HG02623 (cell line): ENCODE measurements around the gene REG3A.

Experiments used
- ATAC-seq: cut with Tn5 transposase; IDR thresholded peaks from one replicate; pipeline ENCODE4 v1.9.1; 2021; ENCODE audit warnings: moderate library complexity; ENCODE audit not compliant: unreplicated experiment

The REG3A gene

GRCh38 chr2:79122676-79123075, 36.9 kb downstream of the REG3A start:
- no peak for ATAC-seq

DNA sequence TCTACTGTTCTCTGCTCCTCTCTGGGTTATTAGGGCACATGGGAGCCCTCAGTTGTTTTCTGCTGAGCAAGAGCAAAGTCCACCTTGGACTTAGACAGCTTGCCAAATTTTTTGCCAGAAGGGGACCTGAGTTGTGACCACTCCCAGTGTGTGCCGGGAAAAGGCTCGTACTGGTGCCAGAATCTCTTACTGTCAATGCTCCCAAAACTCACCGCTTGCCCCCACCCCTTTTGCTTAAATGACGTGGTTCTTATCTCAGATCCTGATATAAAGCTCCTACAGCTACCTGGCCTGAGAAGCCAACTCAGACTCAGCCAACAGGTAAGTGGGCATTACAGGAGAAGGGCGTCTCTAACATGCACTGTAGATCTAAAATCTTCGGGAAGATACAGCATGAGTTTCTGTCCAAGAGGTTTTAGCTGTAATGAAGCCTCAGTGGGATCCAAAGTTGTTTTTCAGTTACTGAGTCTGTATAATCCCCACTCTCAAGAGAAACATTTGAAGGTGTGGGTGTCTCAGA, 39.3 kb downstream of the REG3A start, which contains the start of gene REG1A:
Gene REG1A, plus strand, starts transcription at position 295 of the 520 bp plus-strand sequence. CDS start 374 bp downstream, outside the sequence.
- no peak for ATAC-seq

DNA sequence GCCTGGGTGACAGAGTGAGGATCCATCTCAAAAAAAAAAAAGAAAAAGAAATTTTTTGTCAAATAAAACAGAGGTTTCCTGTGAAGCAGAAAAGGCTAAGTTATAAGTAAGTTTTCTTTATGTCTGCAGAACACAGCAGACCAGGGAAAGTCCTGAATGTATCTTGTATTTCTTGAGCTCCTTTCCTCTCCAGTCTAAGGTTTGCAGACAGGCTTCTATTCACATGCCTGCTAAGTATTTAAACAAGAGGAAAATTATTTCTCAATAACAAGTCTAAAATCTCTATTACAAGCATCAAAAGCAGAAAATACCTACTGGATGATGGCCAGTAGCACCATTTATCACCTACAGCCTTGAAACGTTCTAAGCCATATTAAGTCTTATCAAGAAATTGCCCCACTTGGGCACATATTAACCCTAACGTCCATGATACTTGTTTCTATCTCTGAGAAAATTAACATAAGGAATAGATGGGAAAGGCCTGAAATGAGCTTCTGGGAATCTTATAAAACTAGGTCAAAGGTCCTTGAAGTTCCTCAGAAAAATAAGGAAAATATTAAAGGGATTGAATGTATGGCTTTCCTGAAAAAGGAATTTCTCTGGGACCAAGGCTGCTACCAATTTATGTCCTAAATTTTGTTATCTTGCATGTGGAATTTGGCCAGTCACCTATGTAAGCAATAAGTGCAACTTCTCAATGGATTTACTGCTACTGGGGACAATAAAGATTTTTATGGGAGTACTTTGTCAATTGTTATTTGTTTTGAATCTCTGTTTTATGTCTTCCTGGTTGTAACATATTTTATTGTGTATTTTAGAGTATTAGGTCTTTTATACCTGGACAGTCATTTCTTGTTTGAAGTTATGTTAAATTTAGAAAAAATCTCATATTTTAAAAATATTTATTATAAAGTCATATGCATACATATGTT, 42.3 kb downstream of the REG3A start:
- ATAC-seq, result no peak

DNA sequence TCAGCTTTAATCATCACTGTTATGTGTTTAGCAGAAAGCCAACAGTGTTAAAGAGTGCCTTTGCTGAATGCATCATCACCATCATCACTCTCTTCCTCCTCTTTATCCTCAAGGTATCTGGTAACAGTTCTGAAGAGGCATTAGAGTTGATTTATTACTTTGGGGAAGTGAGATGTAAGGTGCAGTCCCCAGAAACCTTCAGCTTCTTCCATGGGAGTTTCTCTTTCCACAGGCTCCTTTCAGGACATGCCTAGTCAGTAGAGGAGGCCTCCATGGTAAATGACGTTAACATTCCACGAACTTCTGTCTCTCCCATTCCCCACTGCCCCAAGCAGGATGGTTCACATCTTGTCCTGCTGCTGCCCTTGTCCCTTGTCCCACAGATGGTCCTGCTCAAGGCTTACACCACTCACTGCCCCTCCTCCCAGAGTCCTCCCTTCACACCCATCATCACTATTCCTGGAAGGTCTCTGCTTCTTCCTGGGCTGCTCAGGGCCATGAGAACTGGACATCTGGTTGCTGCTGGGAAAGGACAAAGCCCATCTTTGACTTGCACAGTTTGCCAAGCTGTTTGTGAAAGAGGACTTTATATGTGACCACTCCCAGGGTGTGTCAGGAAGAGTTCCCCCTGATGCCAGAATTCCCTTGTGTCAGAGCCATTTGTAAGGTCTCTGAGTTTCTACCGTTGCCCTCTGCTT, 44.6 kb downstream of the REG3A start:
- ATAC-seq, result no peak

GRCh38 chr2:79112269-79112668, 47.3 kb downstream of the REG3A start:
- no peak for ATAC-seq
